GM12801 (cell line): ENCODE measurements around the gene XRCC5.

Experiments used
- TF ChIP-seq, protein P1 (sequence below): IDR thresholded peaks from one replicate; pipeline ENCODE4 v1.5.1; 2011; ENCODE audit warnings: control low read depth; ENCODE audit not compliant: insufficient read length; ENCODE audit errors: extremely low read depth

Gene XRCC5

DNA sequence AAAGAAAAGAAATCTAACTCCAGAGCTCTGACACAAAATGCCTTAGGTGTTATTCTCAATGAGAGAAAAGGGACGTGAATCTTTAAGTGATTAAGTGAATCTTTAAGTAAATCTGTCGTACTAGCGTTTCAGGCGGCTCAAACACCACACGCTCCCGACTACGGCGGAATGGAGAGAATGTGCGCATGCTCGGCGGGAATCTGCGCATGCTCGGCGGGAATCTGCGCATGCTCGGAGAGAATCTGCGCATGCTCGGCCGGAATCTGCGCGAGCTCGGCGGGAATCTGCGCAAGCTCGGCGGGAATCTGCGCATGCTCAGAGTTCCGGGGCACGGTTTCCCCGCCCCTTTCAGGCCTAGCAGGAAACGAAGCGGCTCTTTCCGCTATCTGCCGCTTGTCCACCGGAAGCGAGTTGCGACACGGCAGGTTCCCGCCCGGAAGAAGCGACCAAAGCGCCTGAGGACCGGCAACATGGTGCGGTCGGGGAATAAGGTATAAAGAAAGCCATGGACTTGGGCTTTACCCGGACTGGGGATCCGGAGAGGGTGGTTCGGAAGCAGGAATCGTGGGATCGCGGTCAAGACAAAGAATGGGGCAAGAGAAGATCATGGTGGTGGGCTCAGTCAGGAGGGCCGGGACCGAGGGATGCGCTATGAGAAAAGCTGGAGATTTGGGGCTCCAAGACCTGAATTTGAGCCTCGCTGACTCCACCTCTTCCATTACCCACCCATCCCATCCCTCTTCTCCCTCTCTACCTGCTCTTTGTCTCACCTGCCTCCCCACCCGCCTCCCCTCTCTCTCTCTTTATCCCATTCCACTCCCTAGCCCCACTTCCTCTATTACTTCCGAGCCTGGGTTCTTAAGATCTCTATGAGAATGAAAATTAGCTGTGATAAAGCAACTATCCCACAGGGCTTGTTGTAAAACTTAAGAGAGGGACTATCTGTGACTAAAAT lies at the start of gene XRCC5:
Gene XRCC5 (plus strand): TSS at position 382 of the 955 bp plus-strand sequence. CDS start 89 bp downstream, at position 471.
- TF ChIP-seq, protein P1, sequence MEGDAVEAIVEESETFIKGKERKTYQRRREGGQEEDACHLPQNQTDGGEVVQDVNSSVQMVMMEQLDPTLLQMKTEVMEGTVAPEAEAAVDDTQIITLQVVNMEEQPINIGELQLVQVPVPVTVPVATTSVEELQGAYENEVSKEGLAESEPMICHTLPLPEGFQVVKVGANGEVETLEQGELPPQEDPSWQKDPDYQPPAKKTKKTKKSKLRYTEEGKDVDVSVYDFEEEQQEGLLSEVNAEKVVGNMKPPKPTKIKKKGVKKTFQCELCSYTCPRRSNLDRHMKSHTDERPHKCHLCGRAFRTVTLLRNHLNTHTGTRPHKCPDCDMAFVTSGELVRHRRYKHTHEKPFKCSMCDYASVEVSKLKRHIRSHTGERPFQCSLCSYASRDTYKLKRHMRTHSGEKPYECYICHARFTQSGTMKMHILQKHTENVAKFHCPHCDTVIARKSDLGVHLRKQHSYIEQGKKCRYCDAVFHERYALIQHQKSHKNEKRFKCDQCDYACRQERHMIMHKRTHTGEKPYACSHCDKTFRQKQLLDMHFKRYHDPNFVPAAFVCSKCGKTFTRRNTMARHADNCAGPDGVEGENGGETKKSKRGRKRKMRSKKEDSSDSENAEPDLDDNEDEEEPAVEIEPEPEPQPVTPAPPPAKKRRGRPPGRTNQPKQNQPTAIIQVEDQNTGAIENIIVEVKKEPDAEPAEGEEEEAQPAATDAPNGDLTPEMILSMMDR, result no peak

DNA sequence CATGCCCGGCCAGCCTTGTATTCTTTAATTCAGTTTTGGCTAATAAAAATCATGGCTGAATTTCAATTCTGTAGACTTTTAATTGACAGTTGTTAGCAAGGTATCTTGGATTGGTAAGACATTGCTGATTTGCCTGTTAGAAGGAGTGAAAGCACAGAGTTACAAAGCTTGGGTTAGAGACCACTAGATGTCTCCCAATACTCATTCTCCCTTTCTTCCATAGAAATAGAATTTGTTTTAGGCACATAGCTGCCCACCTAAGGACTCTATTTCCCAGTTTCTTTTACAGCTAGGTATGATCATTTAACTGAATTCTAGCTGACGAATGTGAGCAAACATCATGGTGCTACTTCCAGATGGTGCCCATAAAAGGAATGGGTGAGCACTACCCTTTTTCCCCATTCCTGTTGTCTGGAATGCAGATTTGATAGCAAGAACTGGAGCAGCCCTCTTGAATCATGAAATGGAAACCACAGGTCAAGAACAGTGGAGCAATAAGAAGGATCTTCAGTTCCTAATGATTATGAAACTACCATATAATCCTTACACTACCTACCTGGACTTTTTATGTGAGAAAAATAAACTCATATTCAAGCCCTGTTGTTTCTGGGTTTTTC lies 45.0 kb upstream of the XRCC5 start:
- TF ChIP-seq, protein P1, result no peak

DNA sequence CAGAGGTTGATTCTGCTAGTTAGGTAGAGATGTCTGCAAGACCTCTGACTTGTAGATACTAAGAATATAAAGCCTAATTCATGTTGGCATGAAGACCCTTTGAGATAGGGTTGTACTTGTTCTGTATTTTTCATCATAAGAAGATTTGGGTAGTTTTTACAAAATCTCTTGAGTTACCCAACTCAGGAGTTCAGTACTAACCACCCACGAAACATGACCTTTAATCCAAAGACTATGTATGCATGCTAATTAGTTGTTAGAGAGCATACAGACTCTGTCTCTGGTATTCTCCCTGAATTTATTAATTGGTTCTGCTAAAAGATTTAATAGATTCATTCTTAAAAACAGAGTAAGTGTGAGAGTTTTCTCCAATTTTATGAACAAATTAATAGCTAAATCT lies 44.5 kb upstream of the XRCC5 start:
- TF ChIP-seq, protein P1, result no peak

DNA sequence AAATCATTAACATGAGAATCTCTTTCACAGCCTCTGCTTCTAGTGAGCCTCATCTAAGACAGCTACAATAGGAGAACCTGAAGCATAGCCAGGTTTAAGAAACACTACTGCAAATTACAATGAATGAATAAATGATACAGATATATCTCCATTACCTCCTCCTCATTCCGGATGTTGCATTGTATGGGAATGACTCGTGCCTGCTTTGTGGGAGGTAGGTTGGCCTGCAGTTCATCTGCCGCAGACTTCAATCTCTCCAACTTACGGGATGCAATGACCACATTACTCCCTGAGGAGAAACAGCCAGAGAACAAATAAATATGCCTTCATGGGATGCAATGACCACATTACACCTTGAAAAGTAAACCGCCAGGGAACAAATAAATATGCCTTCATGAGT lies 42.9 kb upstream of the XRCC5 start:
- TF ChIP-seq, protein P1, result no peak

DNA sequence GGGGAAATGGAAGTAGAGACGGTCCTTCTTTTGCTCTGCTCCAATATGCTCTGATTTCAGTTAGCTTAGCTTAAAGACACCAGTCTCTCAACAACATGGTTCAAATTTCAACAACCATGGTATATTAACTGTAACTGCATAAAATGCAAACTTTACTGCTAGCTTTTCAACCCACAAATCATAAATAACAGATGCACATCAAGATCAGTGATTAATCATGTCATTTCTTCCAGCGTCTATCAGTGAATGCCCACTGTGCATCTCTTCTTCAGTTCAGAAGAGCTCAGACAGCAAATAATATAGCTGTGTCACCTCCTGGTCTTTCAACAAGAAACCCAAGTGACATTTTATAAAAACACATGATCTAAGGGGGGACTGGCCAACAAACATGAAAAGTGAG lies 40.1 kb upstream of the XRCC5 start:
- TF ChIP-seq, protein P1, result no peak

DNA sequence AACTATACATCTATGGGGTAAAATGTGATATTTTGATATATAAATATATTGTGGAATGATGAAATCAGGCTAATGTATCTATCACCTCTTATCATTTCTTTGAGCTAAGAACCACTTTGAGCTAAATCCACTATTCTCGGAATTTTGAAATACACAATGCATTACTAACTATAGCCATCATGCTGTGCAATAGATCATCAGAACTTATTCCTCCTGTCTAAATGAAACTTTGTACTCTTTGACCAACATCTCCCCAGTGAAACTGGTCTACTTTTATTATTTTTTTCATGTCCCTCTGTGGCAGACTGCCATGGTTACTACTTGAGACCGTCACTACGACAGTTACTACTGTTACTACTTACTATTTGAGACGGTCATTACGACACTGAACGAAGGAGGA lies 39.0 kb upstream of the XRCC5 start:
- TF ChIP-seq, protein P1, result no peak

DNA sequence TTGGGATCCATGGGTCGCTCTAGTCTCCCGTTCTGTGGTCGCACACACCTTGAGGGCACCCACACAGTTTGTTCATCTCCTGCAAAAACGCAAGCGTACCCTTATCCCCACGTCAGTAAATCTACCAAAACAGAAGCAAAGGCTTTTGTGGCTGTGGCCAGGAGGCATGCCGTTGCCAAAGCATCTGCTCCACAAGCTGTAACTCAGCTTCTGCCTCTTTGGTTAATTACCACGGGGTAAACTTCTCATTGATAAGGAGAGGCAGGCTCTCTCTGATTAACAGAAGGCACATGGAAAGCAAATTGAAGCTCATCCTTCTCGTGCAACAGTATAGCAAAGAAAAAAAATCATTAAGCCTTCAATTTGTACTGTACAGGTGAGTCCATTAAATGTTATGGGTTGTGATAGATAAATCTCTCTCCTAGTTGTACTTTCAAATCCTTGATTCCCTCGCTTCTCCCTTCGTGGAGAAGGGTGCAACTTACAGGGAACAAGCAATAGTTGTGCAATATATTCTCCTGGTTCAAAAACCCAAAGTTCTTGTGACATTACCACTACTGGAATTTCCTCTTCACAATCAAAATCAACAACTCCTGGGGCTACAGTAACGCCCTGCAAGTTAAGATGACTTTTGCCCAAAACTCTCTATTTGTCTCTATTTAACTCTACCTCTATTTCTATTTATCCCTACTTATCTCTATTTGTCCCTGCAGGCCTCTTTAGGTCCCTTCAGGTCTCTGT lies 37.9 kb upstream of the XRCC5 start:
- TF ChIP-seq, protein P1, result no peak
